Chondrocyte (in vitro differentiated cells): ENCODE results near the gene RARRES2. TPM values are rescaled to one million over a fixed set of nuclear protein-coding genes. Genes with fewer than 3 reads are reported as not detected.
A peak's percentile ranks its signal among the peaks of the same experiment; 100 is the strongest.

Experiments used
- DNase-seq: peaks from one replicate; pipeline ENCODE4 v3.0.0; 2021; ENCODE audit warnings: mixed read lengths, low spot score
- H3K27ac Mint-ChIP-seq: one replicate; pipeline ENCODE4 v1.8.0; 2021; ENCODE audit warnings: mild to moderate bottlenecking, moderate library complexity, mixed read lengths; ENCODE audit not compliant: unreplicated experiment
- H3K27me3 Mint-ChIP-seq: 2 replicates; pipeline ENCODE4 v1.8.0; 2021; ENCODE audit warnings: low read depth, mixed read lengths
- H3K36me3 Mint-ChIP-seq: 2 replicates; pipeline ENCODE4 v1.8.0; 2021; ENCODE audit warnings: low read depth, mixed read lengths
- H3K4me1 Mint-ChIP-seq: 2 replicates; pipeline ENCODE4 v1.8.0; 2021; ENCODE audit warnings: low read depth, mild to moderate bottlenecking, mixed read lengths
- H3K4me3 Mint-ChIP-seq: one replicate; pipeline ENCODE4 v1.8.0; 2021; ENCODE audit warnings: mild to moderate bottlenecking, moderate library complexity, mixed read lengths; ENCODE audit not compliant: unreplicated experiment
- H3K9me3 Mint-ChIP-seq: 2 replicates; pipeline ENCODE4 v1.8.0; 2021; ENCODE audit warnings: low read depth, mixed read lengths
- total RNA-seq: library from RNA; stranded (reverse); gene quantifications from 3 replicates; pipeline ENCODE4 v1.2.1, GENCODE V29; 2021
- TF ChIP-seq, protein P1 (sequence below): fragments of 200-600 bp; sonication (generic); IDR thresholded peaks from 2 replicates; pipeline ENCODE4 v1.5.0; 2021; ENCODE audit warnings: antibody characterized with exemption, mild to moderate bottlenecking, moderate library complexity

The RARRES2 gene
- total RNA-seq, 1 donor from 2014 or later: 1.8 TPM

DNA sequence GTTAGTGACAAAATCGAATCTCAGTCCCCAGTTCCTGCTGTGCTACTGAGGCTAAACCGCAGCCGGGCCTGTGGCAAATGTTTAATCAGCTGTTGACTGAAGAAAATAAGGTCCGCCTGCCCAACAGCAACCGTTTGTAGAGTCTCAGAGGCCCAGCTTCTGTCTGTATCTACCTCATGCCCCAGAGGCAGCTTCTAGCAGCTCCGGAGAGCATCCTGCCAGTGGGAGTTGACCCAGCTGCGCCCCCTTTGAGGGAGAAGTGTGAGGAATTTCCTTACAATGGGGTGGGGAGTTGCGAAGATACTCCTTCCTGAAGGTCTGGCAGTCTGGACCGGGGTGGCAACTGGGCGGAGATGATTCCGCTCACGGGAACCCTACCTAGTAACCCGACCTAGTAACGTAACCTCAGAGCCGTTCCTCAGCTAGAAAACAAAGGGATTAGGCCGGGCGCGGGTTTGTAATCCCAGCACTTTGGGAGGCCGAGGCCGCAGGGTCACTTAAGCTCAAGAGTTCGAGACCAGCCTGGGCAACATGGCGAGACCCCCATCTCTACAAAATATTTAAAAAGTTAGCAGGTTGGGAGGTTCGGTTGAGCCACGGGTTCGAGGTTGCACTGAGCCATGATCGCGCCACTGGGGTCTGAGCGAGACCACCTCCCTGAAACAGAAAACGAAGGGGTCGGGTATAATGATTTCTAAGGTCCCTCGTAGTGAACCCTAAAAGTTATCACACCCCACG lies 36.9 kb upstream of the RARRES2 start:
- DNase-seq: no peak
- TF ChIP-seq, protein P1, sequence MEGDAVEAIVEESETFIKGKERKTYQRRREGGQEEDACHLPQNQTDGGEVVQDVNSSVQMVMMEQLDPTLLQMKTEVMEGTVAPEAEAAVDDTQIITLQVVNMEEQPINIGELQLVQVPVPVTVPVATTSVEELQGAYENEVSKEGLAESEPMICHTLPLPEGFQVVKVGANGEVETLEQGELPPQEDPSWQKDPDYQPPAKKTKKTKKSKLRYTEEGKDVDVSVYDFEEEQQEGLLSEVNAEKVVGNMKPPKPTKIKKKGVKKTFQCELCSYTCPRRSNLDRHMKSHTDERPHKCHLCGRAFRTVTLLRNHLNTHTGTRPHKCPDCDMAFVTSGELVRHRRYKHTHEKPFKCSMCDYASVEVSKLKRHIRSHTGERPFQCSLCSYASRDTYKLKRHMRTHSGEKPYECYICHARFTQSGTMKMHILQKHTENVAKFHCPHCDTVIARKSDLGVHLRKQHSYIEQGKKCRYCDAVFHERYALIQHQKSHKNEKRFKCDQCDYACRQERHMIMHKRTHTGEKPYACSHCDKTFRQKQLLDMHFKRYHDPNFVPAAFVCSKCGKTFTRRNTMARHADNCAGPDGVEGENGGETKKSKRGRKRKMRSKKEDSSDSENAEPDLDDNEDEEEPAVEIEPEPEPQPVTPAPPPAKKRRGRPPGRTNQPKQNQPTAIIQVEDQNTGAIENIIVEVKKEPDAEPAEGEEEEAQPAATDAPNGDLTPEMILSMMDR: peak; percentile 57
- Mint-ChIP-seq H3K36me3 (peaks cover 9% of the 10 kb centered on the region), H3K27ac (peak overlapping the region; percentile 68), H3K4me1 (peaks cover 34% of the 10 kb centered on the region), H3K9me3 (no peaks in the 10 kb centered on the region), H3K27me3 (no peaks in the 10 kb centered on the region), H3K4me3 (peak overlapping the region; percentile 60)

DNA sequence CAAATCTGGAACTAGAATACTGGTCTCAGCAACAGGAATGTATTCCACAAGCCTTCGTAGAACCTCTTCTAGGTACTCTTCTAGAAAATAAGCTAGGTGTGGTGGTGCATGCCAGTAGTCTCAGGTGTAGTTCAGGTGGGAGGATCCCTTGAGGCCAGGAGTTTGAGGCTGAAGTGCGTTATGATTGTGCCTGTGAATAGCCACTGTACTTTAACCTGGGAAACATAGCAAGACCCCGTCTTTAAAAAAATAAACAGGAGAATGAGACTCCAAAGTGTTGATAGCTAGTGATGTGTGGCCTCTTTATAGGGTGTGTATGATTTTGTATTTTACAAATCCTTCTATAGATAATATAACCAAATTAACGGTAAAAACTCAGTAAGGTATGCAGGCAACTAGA lies 36.2 kb upstream of the RARRES2 start:
- Mint-ChIP-seq H3K27ac (no peak overlapping the region), H3K4me3 (no peak overlapping the region), H3K9me3 (no peaks in the 10 kb centered on the region), H3K27me3 (no peaks in the 10 kb centered on the region), H3K4me1 (peaks cover 32% of the 10 kb centered on the region), H3K36me3 (peaks cover 9% of the 10 kb centered on the region)
- DNase-seq: no peak
- TF ChIP-seq, protein P1: no peak

DNA sequence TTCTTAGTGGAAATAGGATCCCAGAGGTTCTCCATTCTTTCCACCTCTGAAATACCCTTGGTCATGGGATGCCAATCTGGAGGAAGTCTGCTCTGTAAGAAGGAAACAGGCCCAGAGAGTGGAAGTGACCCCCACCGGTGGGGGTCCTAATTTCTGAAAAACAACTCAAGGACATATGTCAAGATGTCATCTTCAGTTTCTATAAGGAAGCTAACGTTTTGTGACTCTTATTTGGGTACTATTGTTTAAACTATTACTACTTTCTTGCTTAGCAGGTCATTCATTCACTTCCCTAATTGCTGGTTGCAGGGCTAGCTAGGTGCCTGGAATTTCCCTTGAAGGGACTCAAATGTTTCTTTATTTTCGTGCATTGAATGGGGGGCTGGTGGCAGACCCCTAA lies 35.8 kb upstream of the RARRES2 start:
- DNase-seq: no peak
- Mint-ChIP-seq H3K36me3 (peaks cover 9% of the 10 kb centered on the region), H3K27me3 (no peaks in the 10 kb centered on the region), H3K4me1 (peaks cover 32% of the 10 kb centered on the region), H3K9me3 (no peaks in the 10 kb centered on the region), H3K4me3 (no peak overlapping the region), H3K27ac (no peak overlapping the region)
- TF ChIP-seq, protein P1: no peak

DNA sequence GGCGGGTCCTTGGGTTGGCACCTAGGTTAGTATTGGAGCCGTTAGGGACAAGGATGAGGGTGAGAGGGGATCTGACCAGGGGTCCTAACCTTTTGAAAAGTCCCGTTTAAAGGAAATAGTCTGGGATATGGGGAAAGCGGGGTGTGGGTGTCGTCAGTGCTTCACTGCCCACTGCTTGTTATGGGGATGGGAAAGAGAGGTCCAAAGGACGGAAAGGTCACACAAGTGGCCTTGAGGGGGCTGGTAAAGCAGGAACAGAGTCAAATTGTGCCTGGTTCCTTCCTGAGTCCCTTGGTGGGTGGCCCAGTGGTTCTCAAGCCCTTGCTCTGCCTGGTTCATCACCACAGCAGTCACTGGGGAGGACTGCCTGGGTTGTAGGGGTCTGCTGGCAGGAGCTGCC lies 35.1 kb upstream of the RARRES2 start:
- no peak for DNase-seq
- Mint-ChIP-seq H3K9me3 (no peaks in the 10 kb centered on the region), H3K27ac (peak overlapping the region; percentile 6), H3K36me3 (peaks cover 9% of the 10 kb centered on the region), H3K4me3 (no peak overlapping the region), H3K27me3 (no peaks in the 10 kb centered on the region), H3K4me1 (peaks cover 32% of the 10 kb centered on the region)
- TF ChIP-seq, protein P1: no peak

DNA sequence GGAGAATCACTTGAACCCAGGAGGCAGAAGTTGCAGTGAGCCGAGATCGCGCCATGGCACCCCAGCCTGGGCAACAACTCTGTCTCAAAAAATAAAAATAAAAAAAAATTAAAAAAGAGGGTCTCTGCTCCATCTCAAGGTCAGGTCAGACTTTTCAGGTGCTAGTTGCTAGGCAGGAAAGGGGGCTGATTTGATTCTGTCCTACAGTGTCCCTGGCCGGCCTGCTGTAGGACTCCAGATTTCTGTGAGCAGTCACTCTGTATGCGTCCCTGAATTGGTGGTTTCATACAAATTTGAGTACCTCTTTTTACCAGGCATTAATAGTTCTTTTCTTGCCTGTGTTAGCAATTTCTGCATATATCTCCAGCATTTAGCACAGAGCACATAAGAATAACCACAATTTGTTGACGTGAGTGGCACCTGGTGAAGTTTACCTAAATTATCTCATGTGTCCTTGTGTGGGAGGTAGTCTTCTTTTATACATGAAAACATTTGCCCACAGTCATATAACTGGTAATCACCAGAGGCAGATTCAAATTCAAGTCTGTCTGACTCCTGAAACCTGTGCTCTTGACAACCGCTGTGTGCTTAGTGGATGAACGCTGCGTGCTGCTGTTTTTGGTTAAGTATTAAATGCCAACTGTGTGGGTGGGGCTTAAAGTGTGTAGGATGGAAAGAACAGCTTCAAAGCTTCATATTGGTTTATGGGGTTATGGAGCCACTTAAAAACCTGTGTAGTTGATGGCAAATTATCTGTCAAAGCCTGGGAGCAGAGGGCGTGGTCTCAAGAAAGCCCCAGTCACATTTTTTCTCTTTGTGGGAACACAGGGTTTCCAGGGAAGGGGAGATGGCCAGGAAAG lies 34.5 kb upstream of the RARRES2 start:
- DNase-seq: no peak
- H3K9me3 Mint-ChIP-seq: no peaks in the 10 kb centered on the region
- peaks cover 34% of the 10 kb centered on the region for H3K4me1 Mint-ChIP-seq
- no peaks in the 10 kb centered on the region for H3K27me3 Mint-ChIP-seq
- H3K27ac Mint-ChIP-seq: no peak overlapping the region
- TF ChIP-seq, protein P1: no peak
- peaks cover 9% of the 10 kb centered on the region for H3K36me3 Mint-ChIP-seq
- no peak overlapping the region for H3K4me3 Mint-ChIP-seq
